ENCODE measurements around the gene VAT1. TPM values are rescaled to one million over a fixed set of nuclear protein-coding genes. Genes with fewer than 3 reads are reported as not detected.

The VAT1 gene
- 398 and 429 TPM in 2 replicates for total RNA-seq

GRCh38 chr17:43021741-43022512, at the start of gene VAT1:
Gene VAT1 (minus strand): TSS chr17:43022385. CDS start chr17:43022322, 63 bp downstream.
- TF ChIP-seq CTCF (IDR thresholded peaks at IDR 0.05; ENCODE audit: insufficient read depth, low read length, poor library complexity, severe bottlenecking) = no peak
- no peak for DNase-seq (ENCODE audit: low read depth)
- Histone ChIP-seq H3K27me3 (ENCODE audit: control insufficient read depth, insufficient read depth, low read length) (peaks cover 5% of the 10 kb centered on the region), H3K4me3 (ENCODE audit: low read depth, low read length) (peak within 1 kb of the TSS; percentile 96), H3K36me3 (ENCODE audit: control insufficient read depth, insufficient read depth, low read length) (no peaks in the 10 kb centered on the region)

GRCh38 chr17:43070872-43071271, 48.7 kb upstream of the VAT1 start:
- Histone ChIP-seq H3K36me3 (ENCODE audit: control insufficient read depth, insufficient read depth, low read length) (peaks cover 1% of the 10 kb centered on the region), H3K27me3 (ENCODE audit: control insufficient read depth, insufficient read depth, low read length) (no peaks in the 10 kb centered on the region), H3K4me3 (ENCODE audit: low read depth, low read length) (no peak overlapping the region)
- no peak for TF ChIP-seq CTCF (IDR thresholded peaks at IDR 0.05; ENCODE audit: insufficient read depth, low read length, poor library complexity, severe bottlenecking)
- DNase-seq (ENCODE audit: low read depth) = no peak

GRCh38 chr17:43070257-43070656, 48.1 kb upstream of the VAT1 start:
- no peaks in the 10 kb centered on the region for H3K36me3 ChIP-seq (ENCODE audit: control insufficient read depth, insufficient read depth, low read length)
- DNase-seq (ENCODE audit: low read depth) = no peak
- TF ChIP-seq CTCF (IDR thresholded peaks at IDR 0.05; ENCODE audit: insufficient read depth, low read length, poor library complexity, severe bottlenecking) = no peak

DNA sequence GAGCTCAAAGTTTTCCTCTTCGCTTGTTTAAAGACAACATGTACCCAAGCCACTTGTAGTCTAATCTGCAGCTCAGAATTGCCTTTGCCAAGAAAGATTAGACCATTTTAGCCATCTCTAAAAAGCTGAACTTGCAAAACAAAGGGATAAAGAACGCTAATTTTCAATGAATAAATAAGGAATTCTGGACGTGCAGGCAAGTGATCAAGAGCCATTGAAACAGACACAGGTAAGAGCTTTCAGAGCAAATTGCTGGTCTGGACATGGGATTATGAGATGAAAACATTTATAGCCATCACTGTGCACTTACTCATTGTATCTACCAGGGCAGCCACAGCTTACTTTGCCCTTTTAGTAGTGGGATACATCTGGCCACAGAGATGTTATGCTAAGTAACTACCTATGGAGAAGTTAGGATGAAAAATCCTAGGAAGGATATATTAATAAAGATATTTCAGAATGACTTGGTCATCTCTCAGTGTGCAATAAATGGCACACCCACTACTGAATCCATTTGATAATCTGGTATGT, 47.2 kb upstream of the VAT1 start:
- TF ChIP-seq CTCF (IDR thresholded peaks at IDR 0.05; ENCODE audit: insufficient read depth, low read length, poor library complexity, severe bottlenecking) = no peak
- Histone ChIP-seq H3K27me3 (ENCODE audit: control insufficient read depth, insufficient read depth, low read length) (no peaks in the 10 kb centered on the region), H3K4me3 (ENCODE audit: low read depth, low read length) (no peak overlapping the region), H3K36me3 (ENCODE audit: control insufficient read depth, insufficient read depth, low read length) (no peaks in the 10 kb centered on the region)
- DNase-seq (ENCODE audit: low read depth) = no peak

More at GRCh38 chr17:43070257-43070656, 48.1 kb upstream of the VAT1 start:
- H3K4me3 ChIP-seq (ENCODE audit: low read depth, low read length) = no peak overlapping the region
- no peaks in the 10 kb centered on the region for H3K27me3 ChIP-seq (ENCODE audit: control insufficient read depth, insufficient read depth, low read length)

DNA sequence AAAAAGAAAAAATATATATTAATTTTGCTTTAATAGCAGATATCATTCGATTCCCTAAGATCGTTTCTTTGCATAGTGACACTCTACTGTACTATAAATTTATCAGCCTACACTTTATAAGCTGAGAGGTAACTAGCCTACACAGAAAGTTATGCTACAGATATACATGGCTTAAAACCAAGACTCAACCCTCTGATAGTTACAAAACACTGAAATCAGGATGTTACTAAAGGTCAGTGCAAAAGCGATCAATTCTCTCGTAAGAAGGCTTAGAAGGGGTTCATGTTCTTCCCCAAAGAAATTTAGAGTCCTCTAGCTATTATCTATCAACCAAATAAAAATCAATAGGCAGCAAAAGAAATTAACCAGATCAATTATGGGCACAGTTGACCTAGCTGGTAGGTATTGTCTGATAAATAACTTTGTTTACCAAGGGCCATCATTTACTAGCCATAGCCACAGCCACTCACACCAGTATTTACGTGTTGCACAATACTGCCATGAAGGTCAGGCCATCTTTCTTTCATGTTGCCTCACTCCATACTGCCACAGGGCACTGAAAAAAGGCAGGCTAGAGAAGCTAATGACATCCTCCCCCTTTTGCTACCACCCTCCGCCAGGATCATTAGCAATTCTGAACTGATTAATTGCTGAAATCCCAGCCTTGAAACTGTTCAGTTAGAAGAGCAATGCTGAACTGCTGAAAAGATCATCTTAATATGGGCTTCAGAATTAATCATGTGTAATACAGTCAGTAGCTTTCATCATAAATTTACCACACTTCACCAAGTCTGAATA, 46.6 kb upstream of the VAT1 start:
- no peaks in the 10 kb centered on the region for H3K27me3 ChIP-seq (ENCODE audit: control insufficient read depth, insufficient read depth, low read length)
- TF ChIP-seq CTCF (IDR thresholded peaks at IDR 0.05; ENCODE audit: insufficient read depth, low read length, poor library complexity, severe bottlenecking) = no peak
- DNase-seq (ENCODE audit: low read depth) = no peak
- no peak overlapping the region for H3K4me3 ChIP-seq (ENCODE audit: low read depth, low read length)
- no peaks in the 10 kb centered on the region for H3K36me3 ChIP-seq (ENCODE audit: control insufficient read depth, insufficient read depth, low read length)

All from kidney epithelial cell (primary cell).